Endometrial microvascular endothelial cells (primary cell): ENCODE data around the gene ZYX. TPM values are rescaled to one million over a fixed set of nuclear protein-coding genes. Genes with fewer than 3 reads are reported as not detected.

Experiments
- in situ Hi-C: cut with HindIII; loops from 2 replicates; pipeline ENCODE4 v1.10.0; 2017; ENCODE audit warnings: low sequenced_read_pairs, low pct_unique_long_range_greater_than_20kb; ENCODE audit errors: inconsistent ontology term
- total RNA-seq: library from RNA; depleted of rRNA; stranded (reverse); fragments of >200 nt; gene quantifications from one replicate; pipeline ENCODE4 v1.2.3, GENCODE V29; 2015; ENCODE audit errors: inconsistent ontology term

ZYX gene
- total RNA-seq, 1 donor from 2014 or later, result 485 TPM

GRCh38 chr7:143433759-143434158 is 52.6 kb downstream of the ZYX start:
- in situ Hi-C loops, result no loop called here

DNA sequence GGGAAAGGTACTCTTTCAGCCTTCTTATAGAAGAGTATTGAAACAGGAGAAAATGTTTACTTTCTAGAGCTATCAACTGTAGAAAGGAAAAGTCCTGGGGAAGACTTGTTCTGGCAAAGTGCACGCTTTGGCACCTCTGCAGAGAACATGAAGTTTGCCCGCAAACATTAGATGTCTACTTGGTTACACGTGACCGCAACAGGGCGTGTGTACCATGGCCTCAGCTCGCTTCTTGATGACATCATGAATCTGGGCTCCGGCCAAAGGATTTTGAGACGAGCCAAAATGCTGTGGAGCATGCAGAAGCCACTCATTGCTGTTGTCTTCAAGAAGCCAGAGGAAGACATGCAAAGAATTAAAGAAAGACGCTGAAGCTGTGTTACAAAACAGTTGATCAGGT is 53.5 kb downstream of the ZYX start:
- in situ Hi-C loops, result no loop called here

- in situ Hi-C loops, result no loop called here
Observed at GRCh38 chr7:143435266-143435665, 54.1 kb downstream of the ZYX start.

GRCh38 chr7:143436325-143436946 is 55.3 kb downstream of the ZYX start:
- in situ Hi-C loops, result no loop called here

- in situ Hi-C loops, result no loop called here
Observed at GRCh38 chr7:143437578-143437977, 56.4 kb downstream of the ZYX start.

GRCh38 chr7:143439866-143440265 is 58.7 kb downstream of the ZYX start:
- in situ Hi-C loops, result no loop called here

Other genes with a start within 250 kb of the ZYX start
- gene PIP, start 249.3 kb upstream of the ZYX start, total RNA-seq, result not detected
- not detected for gene TAS2R39, start 197.9 kb upstream of the ZYX start, total RNA-seq
- not detected for gene TAS2R40, start 159.3 kb upstream of the ZYX start, total RNA-seq
- gene GSTK1, start 117.9 kb upstream of the ZYX start, total RNA-seq, result 212 TPM
- not detected for gene TMEM139, start 96.4 kb upstream of the ZYX start, total RNA-seq
- 18.4 TPM for gene CASP2, start 93.0 kb upstream of the ZYX start, total RNA-seq
- not detected for gene CLCN1, start 65.2 kb upstream of the ZYX start, total RNA-seq
- 1.7 TPM for gene FAM131B, start 18.6 kb upstream of the ZYX start, total RNA-seq
- gene EPHA1, start 27.5 kb downstream of the ZYX start, total RNA-seq, result 0.28 TPM
- not detected for gene TAS2R60, start 62.1 kb downstream of the ZYX start, total RNA-seq
- gene TAS2R41, start 96.5 kb downstream of the ZYX start, total RNA-seq, result not detected
- gene CTAGE15, start 190.5 kb downstream of the ZYX start, total RNA-seq, result not detected
- 55.0 TPM for gene TCAF2, start 239.6 kb downstream of the ZYX start, total RNA-seq